ENCODE measurements around the gene NBEA.

Gene NBEA

GRCh38 chr13:35530147-35530546, 588.1 kb downstream of the NBEA start:
- no peak for FAIRE-seq

GRCh38 chr13:35530581-35530980, 588.5 kb downstream of the NBEA start:
- FAIRE-seq, result no peak

GRCh38 chr13:35531526-35531925, 589.5 kb downstream of the NBEA start:
- FAIRE-seq, result no peak

- FAIRE-seq, result no peak
Measured at GRCh38 chr13:35534343-35534742, 592.3 kb downstream of the NBEA start.

GRCh38 chr13:35548790-35549189, 606.7 kb downstream of the NBEA start:
- FAIRE-seq, result no peak

GRCh38 chr13:35549481-35549880, 607.4 kb downstream of the NBEA start:
- FAIRE-seq, result no peak

- no peak for FAIRE-seq
Measured at GRCh38 chr13:35552172-35552844, 610.2 kb downstream of the NBEA start.

GRCh38 chr13:35554972-35555623, 613.0 kb downstream of the NBEA start:
- FAIRE-seq, result no peak

- FAIRE-seq, result no peak
Measured at GRCh38 chr13:35557475-35557874, 615.4 kb downstream of the NBEA start.

- peak; percentile 22 for FAIRE-seq
Measured at GRCh38 chr13:35561540-35561939, 619.5 kb downstream of the NBEA start.

- no peak for FAIRE-seq
Measured at GRCh38 chr13:35565273-35565672, 623.2 kb downstream of the NBEA start.

- FAIRE-seq, result no peak
Measured at GRCh38 chr13:35566340-35566739, 624.3 kb downstream of the NBEA start.

GRCh38 chr13:35567406-35567980, 625.4 kb downstream of the NBEA start:
- FAIRE-seq, result no peak

GRCh38 chr13:35573639-35574038, 631.6 kb downstream of the NBEA start:
- FAIRE-seq, result no peak

GRCh38 chr13:35592457-35592856, 650.4 kb downstream of the NBEA start:
- FAIRE-seq, result no peak

GRCh38 chr13:35593651-35594050, 651.6 kb downstream of the NBEA start:
- FAIRE-seq, result no peak

GRCh38 chr13:35594096-35594495, 652.0 kb downstream of the NBEA start:
- FAIRE-seq, result no peak

- FAIRE-seq, result no peak
Measured at GRCh38 chr13:35595181-35595580, 653.1 kb downstream of the NBEA start.

- no peak for FAIRE-seq
Measured at GRCh38 chr13:35596321-35597030, 654.4 kb downstream of the NBEA start.

- no peak for FAIRE-seq
Measured at GRCh38 chr13:35597451-35597850, 655.4 kb downstream of the NBEA start.

GRCh38 chr13:35598233-35598632, 656.2 kb downstream of the NBEA start:
- FAIRE-seq, result no peak

- FAIRE-seq, result no peak
Measured at GRCh38 chr13:35598790-35599369, 656.8 kb downstream of the NBEA start.

- FAIRE-seq, result no peak
Measured at GRCh38 chr13:35599384-35599783, 657.3 kb downstream of the NBEA start.
